PC-3 (cell line): ENCODE results near the gene KIRREL1. TPM values are rescaled to one million over a fixed set of nuclear protein-coding genes. Genes with fewer than 3 reads are reported as not detected.

Experiments used
- ATAC-seq: fragments of 200-7000 bp; cut with Tn5 transposase; 2 replicates; pipeline ENCODE4 v1.9.1; 2020; ENCODE audit warnings: mild to moderate bottlenecking, moderate library complexity
- BruUV-seq: library from RNA; stranded (reverse); fragments of 400-500 nt; replicated peaks from 2 replicates; lab custom pipeline; 2021; lab: Mats Ljungman, UMichigan
- CTCF ChIA-PET: fragments of 300-600 bp; sonication (Branson Sonifier 250); formaldehyde crosslinking; loops from one replicate; lab custom pipeline; 2022; ENCODE audit warnings: antibody characterized with exemption; lab: Charles Lee
- POLR2A ChIA-PET: fragments of 300-600 bp; sonication (Branson Sonifier 250); formaldehyde crosslinking; loops from one replicate; lab custom pipeline; 2022; ENCODE audit warnings: antibody characterized with exemption; ENCODE audit not compliant: unreplicated experiment; lab: Charles Lee
- DNase-seq: peaks from one replicate; pipeline ENCODE4 v3.0.0-alpha.2; 2015
- H2AFZ ChIP-seq: fragments of 300-600 bp; sonication (generic); 2 replicates; pipeline ENCODE4 v1.6.0; 2016; ENCODE audit warnings: antibody characterized with exemption, low read length
- H3F3A ChIP-seq: fragments of 300-600 bp; sonication (generic); one replicate; pipeline ENCODE4 v1.6.0; 2017; ENCODE audit warnings: antibody characterized with exemption, low read length, control low read depth, mild to moderate bottlenecking; ENCODE audit not compliant: unreplicated experiment
- H3K27ac ChIP-seq: fragments of 300-600 bp; sonication (generic); 2 replicates; pipeline ENCODE4 v1.5.1; 2016; ENCODE audit warnings: mild to moderate bottlenecking, low read length
- H3K27me3 ChIP-seq: fragments of 300-600 bp; sonication (generic); 2 replicates; pipeline ENCODE4 v1.6.1; 2016; ENCODE audit warnings: low read length, mixed read lengths
- H3K36me3 ChIP-seq: fragments of 300-600 bp; sonication (generic); 2 replicates; pipeline ENCODE4 v1.6.1; 2016; ENCODE audit warnings: low read depth, mixed run types, low read length, mixed read lengths
- H3K4me1 ChIP-seq: fragments of 300-600 bp; sonication (generic); 2 replicates; pipeline ENCODE4 v1.5.1; 2016; ENCODE audit warnings: low read length; ENCODE audit not compliant: insufficient read depth
- H3K4me2 ChIP-seq: fragments of 300-600 bp; sonication (generic); 2 replicates; pipeline ENCODE4 v1.6.0; 2016; ENCODE audit warnings: low read length
- H3K4me3 ChIP-seq: fragments of 300-600 bp; sonication (generic); 2 replicates; pipeline ENCODE4 v1.5.1; 2016; ENCODE audit warnings: mild to moderate bottlenecking, low read length, mixed read lengths
- H3K79me2 ChIP-seq: fragments of 300-600 bp; sonication (generic); 2 replicates; pipeline ENCODE4 v1.6.1; 2017; ENCODE audit warnings: low read length, mixed read lengths
- H3K9ac ChIP-seq: fragments of 300-600 bp; sonication (generic); 2 replicates; pipeline ENCODE4 v1.6.0; 2016; ENCODE audit warnings: mild to moderate bottlenecking, low read length
- H3K9me2 ChIP-seq: fragments of 300-600 bp; sonication (generic); replicated peaks from 2 replicates; pipeline ENCODE4 v1.6.1; 2016; ENCODE audit warnings: mixed run types, low read length, mixed read lengths
- H3K9me3 ChIP-seq: fragments of 300-600 bp; sonication (generic); 2 replicates; pipeline ENCODE4 v1.6.1; 2016; ENCODE audit warnings: low read length, mixed read lengths
- H4K20me1 ChIP-seq: fragments of 300-600 bp; sonication (generic); 2 replicates; pipeline ENCODE4 v1.6.1; 2016; ENCODE audit warnings: low read length, mixed read lengths
- CTCF ChIP-seq: fragments of 300-600 bp; sonication (generic); conservative IDR thresholded peaks from 2 replicates; pipeline ENCODE4 v1.5.1; 2017; ENCODE audit warnings: antibody characterized with exemption, low read depth, mild to moderate bottlenecking, low read length
- EZH2 ChIP-seq: fragments of 300-600 bp; sonication (generic); IDR thresholded peaks from one replicate; pipeline ENCODE4 v1.6.1; 2017; ENCODE audit warnings: antibody characterized with exemption, mild to moderate bottlenecking, low read length; ENCODE audit not compliant: unreplicated experiment
- EZH2phosphoT487 ChIP-seq: fragments of 300-600 bp; sonication (generic); IDR thresholded peaks from 2 replicates; pipeline ENCODE4 v1.6.1; 2018; ENCODE audit warnings: mild to moderate bottlenecking, antibody characterized with exemption, low read length, borderline replicate concordance
- intact Hi-C: fragments of 100-400 bp; cut with micrococcal nuclease; formaldehyde crosslinking; loops from 2 replicates; pipeline ENCODE4 v1.9.0; 2023
- total RNA-seq: library from RNA; depleted of rRNA; stranded (reverse); fragments of >200 nt; gene quantifications from 2 replicates; pipeline ENCODE4 v1.2.3, GENCODE V29; 2014; rRNA removed

The KIRREL1 gene
- total RNA-seq, 1 experiment from 2014 or later: 49.8 TPM

DNA sequence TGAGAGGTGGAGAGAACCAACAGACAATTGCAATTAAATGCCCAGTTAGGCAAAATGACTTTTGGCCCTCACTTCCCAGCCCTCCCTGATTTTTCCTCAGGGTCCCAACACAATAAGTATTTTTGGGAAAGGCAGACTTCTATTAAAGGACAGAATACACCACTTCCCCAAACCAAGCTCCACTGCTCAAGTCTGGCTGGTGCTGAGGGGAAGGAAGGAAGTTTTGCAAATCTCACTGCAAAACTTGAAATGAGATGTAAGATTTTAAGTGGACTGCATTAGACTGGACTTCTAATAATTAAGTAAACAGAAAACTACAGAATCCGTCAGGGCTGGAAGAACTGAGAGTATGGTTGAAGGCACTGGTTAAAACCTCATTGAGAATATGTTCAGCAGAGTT, 155.0 kb downstream of the KIRREL1 start:
- ATAC-seq (no peak), DNase-seq (no peak)
- BruUV-seq: no TSS peak
- Histone ChIP-seq H3K36me3 (no peaks in the 10 kb centered on the region), H3K27ac (no peak overlapping the region), H3K4me1 (no peaks in the 10 kb centered on the region), H3K9me2 (no peaks in the 10 kb centered on the region), H4K20me1 (no peaks in the 10 kb centered on the region), H3K27me3 (peaks cover 63% of the 10 kb centered on the region), H3F3A (no peaks in the 10 kb centered on the region), H2AFZ (no peak overlapping the region), H3K4me3 (no peak overlapping the region), H3K79me2 (no peaks in the 10 kb centered on the region), H3K9ac (no peak overlapping the region), H3K4me2 (no peak overlapping the region), H3K9me3 (no peaks in the 10 kb centered on the region)
- ChIA-PET CTCF (no interaction called here), POLR2A (no interaction called here)
- intact Hi-C loops: no loop called here
- no peak for TF ChIP-seq EZH2phosphoT487
- TF ChIP-seq EZH2: no peak

GRCh38 chr1:158149175-158149574, 155.7 kb downstream of the KIRREL1 start:
- no peak for ATAC-seq
- H3K27ac ChIP-seq: no peak overlapping the region

More at GRCh38 chr1:158149175-158149574, 155.7 kb downstream of the KIRREL1 start:
- Histone ChIP-seq H4K20me1 (no peaks in the 10 kb centered on the region), H3K9me3 (no peaks in the 10 kb centered on the region), H3K9me2 (no peaks in the 10 kb centered on the region), H3K27me3 (peaks cover 70% of the 10 kb centered on the region), H3K4me3 (peak overlapping the region; percentile 19), H3F3A (no peaks in the 10 kb centered on the region), H3K4me2 (peak overlapping the region; percentile 59), H2AFZ (peak overlapping the region; percentile 93), H3K36me3 (no peaks in the 10 kb centered on the region), H3K79me2 (no peaks in the 10 kb centered on the region), H3K4me1 (no peaks in the 10 kb centered on the region), H3K9ac (no peak overlapping the region)
- intact Hi-C loops: no loop called here
- POLR2A ChIA-PET: no interaction called here
- TF ChIP-seq EZH2: no peak
- no peak for TF ChIP-seq CTCF
- CTCF ChIA-PET: no interaction called here
- DNase-seq: no peak
- BruUV-seq: no TSS peak

Other genes starting within 250 kb of the KIRREL1 start
- not detected in 2 replicates for gene FCRL2, start 216.5 kb upstream of the KIRREL1 start, total RNA-seq
- not detected in 2 replicates for gene FCRL1, start 173.5 kb upstream of the KIRREL1 start, total RNA-seq
- gene CD5L, start 151.8 kb upstream of the KIRREL1 start, total RNA-seq: not detected in 2 replicates
- not detected in 2 replicates for gene CD1D, start 187.2 kb downstream of the KIRREL1 start, total RNA-seq